Osteocyte (in vitro differentiated cells): ENCODE data around the gene C1QTNF8. TPM values are rescaled to one million over a fixed set of nuclear protein-coding genes. Genes with fewer than 3 reads are reported as not detected.

Experiments used
- DNase-seq: peaks from one replicate; pipeline ENCODE4 v3.0.0; 2021; ENCODE audit warnings: mixed read lengths; ENCODE audit not compliant: unreplicated experiment; ENCODE audit errors: extremely low spot score
- H3K27ac Mint-ChIP-seq: one replicate; pipeline ENCODE4 v1.8.0; 2021; ENCODE audit warnings: mild to moderate bottlenecking, mixed read lengths; ENCODE audit not compliant: unreplicated experiment
- H3K27me3 Mint-ChIP-seq: one replicate; pipeline ENCODE4 v1.8.0; 2021; ENCODE audit warnings: mixed read lengths; ENCODE audit not compliant: unreplicated experiment
- H3K36me3 Mint-ChIP-seq: one replicate; pipeline ENCODE4 v1.8.0; 2021; ENCODE audit warnings: mixed read lengths; ENCODE audit not compliant: unreplicated experiment
- H3K4me1 Mint-ChIP-seq: one replicate; pipeline ENCODE4 v1.8.0; 2021; ENCODE audit warnings: mixed read lengths; ENCODE audit not compliant: unreplicated experiment
- H3K4me3 Mint-ChIP-seq: one replicate; pipeline ENCODE4 v1.8.0; 2021; ENCODE audit warnings: mild to moderate bottlenecking, moderate library complexity, mixed read lengths; ENCODE audit not compliant: unreplicated experiment
- H3K9me3 Mint-ChIP-seq: one replicate; pipeline ENCODE4 v1.8.0; 2021; ENCODE audit warnings: mixed read lengths; ENCODE audit not compliant: unreplicated experiment
- total RNA-seq: library from RNA; stranded (reverse); gene quantifications from 2 replicates; pipeline ENCODE4 v1.2.1, GENCODE V29; 2021
- TF ChIP-seq, protein P1 (sequence below): fragments of 200-600 bp; sonication (generic); IDR thresholded peaks from 2 replicates; pipeline ENCODE4 v1.5.0; 2021; ENCODE audit warnings: antibody characterized with exemption, mild to moderate bottlenecking, moderate library complexity

The C1QTNF8 gene
- total RNA-seq, 1 donor from 2014 or later = not detected

GRCh38 chr16:1113889-1114526 is 18.0 kb upstream of the C1QTNF8 start:
- Mint-ChIP-seq H3K4me3 (no peak overlapping the region), H3K4me1 (no peaks in the 10 kb centered on the region), H3K27ac (no peak overlapping the region), H3K36me3 (no peaks in the 10 kb centered on the region), H3K27me3 (peaks cover 7% of the 10 kb centered on the region), H3K9me3 (no peaks in the 10 kb centered on the region)
- TF ChIP-seq, protein P1, sequence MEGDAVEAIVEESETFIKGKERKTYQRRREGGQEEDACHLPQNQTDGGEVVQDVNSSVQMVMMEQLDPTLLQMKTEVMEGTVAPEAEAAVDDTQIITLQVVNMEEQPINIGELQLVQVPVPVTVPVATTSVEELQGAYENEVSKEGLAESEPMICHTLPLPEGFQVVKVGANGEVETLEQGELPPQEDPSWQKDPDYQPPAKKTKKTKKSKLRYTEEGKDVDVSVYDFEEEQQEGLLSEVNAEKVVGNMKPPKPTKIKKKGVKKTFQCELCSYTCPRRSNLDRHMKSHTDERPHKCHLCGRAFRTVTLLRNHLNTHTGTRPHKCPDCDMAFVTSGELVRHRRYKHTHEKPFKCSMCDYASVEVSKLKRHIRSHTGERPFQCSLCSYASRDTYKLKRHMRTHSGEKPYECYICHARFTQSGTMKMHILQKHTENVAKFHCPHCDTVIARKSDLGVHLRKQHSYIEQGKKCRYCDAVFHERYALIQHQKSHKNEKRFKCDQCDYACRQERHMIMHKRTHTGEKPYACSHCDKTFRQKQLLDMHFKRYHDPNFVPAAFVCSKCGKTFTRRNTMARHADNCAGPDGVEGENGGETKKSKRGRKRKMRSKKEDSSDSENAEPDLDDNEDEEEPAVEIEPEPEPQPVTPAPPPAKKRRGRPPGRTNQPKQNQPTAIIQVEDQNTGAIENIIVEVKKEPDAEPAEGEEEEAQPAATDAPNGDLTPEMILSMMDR = no peak
- DNase-seq = no peak

DNA sequence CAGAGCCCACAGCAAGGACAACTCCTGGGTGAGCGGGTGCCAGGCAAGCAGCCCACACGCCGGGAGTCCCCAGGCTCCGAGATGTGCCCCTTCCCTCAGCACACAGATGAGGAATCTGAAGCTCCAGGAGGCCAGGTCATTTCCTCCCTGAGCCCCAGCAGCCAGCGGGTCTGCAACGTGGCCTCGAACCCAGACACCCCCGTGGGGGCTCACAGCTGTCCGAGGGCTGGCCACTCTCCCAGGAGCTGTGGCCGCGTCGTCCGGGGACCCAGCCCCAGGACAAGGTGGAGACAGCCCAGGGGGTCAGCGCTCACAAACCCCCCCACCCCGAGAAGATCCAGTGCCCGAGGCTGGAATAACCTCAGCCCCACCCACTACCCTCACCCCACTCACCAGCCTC is 17.4 kb upstream of the C1QTNF8 start:
- Mint-ChIP-seq H3K4me1 (no peaks in the 10 kb centered on the region), H3K27me3 (peaks cover 7% of the 10 kb centered on the region), H3K27ac (no peak overlapping the region), H3K4me3 (no peak overlapping the region), H3K9me3 (no peaks in the 10 kb centered on the region), H3K36me3 (no peaks in the 10 kb centered on the region)
- TF ChIP-seq, protein P1 = no peak
- DNase-seq = no peak

- Mint-ChIP-seq H3K36me3 (no peaks in the 10 kb centered on the region), H3K4me3 (no peak overlapping the region), H3K9me3 (no peaks in the 10 kb centered on the region), H3K27me3 (peaks cover 7% of the 10 kb centered on the region), H3K27ac (no peak overlapping the region), H3K4me1 (no peaks in the 10 kb centered on the region)
- TF ChIP-seq, protein P1 = no peak
- no peak for DNase-seq
Observed at GRCh38 chr16:1112506-1113184, 16.6 kb upstream of the C1QTNF8 start.

DNA sequence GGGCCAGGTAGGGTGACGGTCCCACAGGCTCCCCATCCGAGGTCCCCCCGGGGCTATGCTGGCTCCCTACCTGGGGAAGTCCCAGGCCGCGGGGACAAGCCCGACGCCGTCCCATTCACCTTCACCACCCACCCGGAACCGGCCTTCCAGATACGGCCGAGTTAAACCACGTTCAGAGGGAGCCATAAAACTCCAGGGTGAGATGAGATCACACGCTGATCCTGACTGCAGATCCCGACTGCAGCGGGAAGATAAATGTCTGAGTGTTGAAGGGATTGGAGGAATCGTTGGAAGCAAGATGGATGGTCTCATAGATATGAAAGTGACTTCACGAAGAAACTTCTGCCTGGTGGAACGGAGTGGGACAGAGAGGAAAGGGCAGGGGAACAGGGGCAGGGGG is 13.6 kb upstream of the C1QTNF8 start:
- TF ChIP-seq, protein P1 = no peak
- no peaks in the 10 kb centered on the region for H3K36me3 Mint-ChIP-seq

More for the DNA sequence above, 13.6 kb upstream of the C1QTNF8 start:
- Mint-ChIP-seq H3K9me3 (no peaks in the 10 kb centered on the region), H3K27me3 (peaks cover 7% of the 10 kb centered on the region), H3K4me1 (no peaks in the 10 kb centered on the region), H3K27ac (no peak overlapping the region), H3K4me3 (no peak overlapping the region)
- no peak for DNase-seq
